ENCODE data around the gene SLC17A6.

- no peak for TF ChIP-seq CTCF (IDR thresholded peaks at IDR 0.05; ENCODE audit: insufficient read depth, low read length, poor library complexity, severe bottlenecking)
- no peak for TF ChIP-seq EZH2phosphoT487 (conservative IDR thresholded peaks at IDR 0.05; ENCODE audit: low read length)
Observed at GRCh38 chr11:22337596-22338485, at the start of gene SLC17A6.
